ENCODE data around the gene ANKDD1B.

- TF ChIP-seq POLR2A (IDR thresholded peaks at IDR 0.05; ENCODE audit: borderline replicate concordance, extremely low read depth, insufficient read depth, insufficient read length) (no peak), CTCF (IDR thresholded peaks at IDR 0.05 in 2 of 3, conservative IDR thresholded peaks at IDR 0.05 in 1 of 3; ENCODE audit: borderline replicate concordance in 1 of 3, insufficient read depth in 1 of 3, low read depth in 2 of 3, low read length in 2 of 3) (no peak), ELF1 (IDR thresholded peaks at IDR 0.05; ENCODE audit: borderline replicate concordance, low read depth) (no peak), MAX (IDR thresholded peaks at IDR 0.05) (no peak), ZBTB33 (IDR thresholded peaks at IDR 0.05; ENCODE audit: extremely low read depth, insufficient replicate concordance, low read length) (no peak), POLR2AphosphoS5 (IDR thresholded peaks at IDR 0.05; ENCODE audit: low read depth, low read length) (no peak), ATF3 (IDR thresholded peaks at IDR 0.05) (no peak), REST (IDR thresholded peaks at IDR 0.05; ENCODE audit: low read depth) (no peak), EZH2 (IDR thresholded peaks at IDR 0.05) (no peak), CEBPB (IDR thresholded peaks at IDR 0.05; ENCODE audit: low read depth) (no peak), SRF (IDR thresholded peaks at IDR 0.05; ENCODE audit: low read depth) (no peak), EZH2phosphoT487 (IDR thresholded peaks at IDR 0.05; ENCODE audit: borderline replicate concordance) (no peak), YY1 (IDR thresholded peaks at IDR 0.05; ENCODE audit: extremely low read depth, insufficient replicate concordance, low read depth, low read length) (no peak), JUND (IDR thresholded peaks at IDR 0.05) (no peak)
Measured at GRCh38 chr5:75706775-75707174, 95.5 kb downstream of the ANKDD1B start.

Data from HCT116 (cell line).